HG03342 (cell line): ENCODE measurements around the gene DDX54.

Source experiments
- ATAC-seq: cut with Tn5 transposase; IDR thresholded peaks from one replicate; pipeline ENCODE4 v1.9.1; 2021; ENCODE audit warnings: mild to moderate bottlenecking, moderate library complexity; ENCODE audit not compliant: unreplicated experiment

DDX54 gene, protein sequence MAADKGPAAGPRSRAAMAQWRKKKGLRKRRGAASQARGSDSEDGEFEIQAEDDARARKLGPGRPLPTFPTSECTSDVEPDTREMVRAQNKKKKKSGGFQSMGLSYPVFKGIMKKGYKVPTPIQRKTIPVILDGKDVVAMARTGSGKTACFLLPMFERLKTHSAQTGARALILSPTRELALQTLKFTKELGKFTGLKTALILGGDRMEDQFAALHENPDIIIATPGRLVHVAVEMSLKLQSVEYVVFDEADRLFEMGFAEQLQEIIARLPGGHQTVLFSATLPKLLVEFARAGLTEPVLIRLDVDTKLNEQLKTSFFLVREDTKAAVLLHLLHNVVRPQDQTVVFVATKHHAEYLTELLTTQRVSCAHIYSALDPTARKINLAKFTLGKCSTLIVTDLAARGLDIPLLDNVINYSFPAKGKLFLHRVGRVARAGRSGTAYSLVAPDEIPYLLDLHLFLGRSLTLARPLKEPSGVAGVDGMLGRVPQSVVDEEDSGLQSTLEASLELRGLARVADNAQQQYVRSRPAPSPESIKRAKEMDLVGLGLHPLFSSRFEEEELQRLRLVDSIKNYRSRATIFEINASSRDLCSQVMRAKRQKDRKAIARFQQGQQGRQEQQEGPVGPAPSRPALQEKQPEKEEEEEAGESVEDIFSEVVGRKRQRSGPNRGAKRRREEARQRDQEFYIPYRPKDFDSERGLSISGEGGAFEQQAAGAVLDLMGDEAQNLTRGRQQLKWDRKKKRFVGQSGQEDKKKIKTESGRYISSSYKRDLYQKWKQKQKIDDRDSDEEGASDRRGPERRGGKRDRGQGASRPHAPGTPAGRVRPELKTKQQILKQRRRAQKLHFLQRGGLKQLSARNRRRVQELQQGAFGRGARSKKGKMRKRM

DNA sequence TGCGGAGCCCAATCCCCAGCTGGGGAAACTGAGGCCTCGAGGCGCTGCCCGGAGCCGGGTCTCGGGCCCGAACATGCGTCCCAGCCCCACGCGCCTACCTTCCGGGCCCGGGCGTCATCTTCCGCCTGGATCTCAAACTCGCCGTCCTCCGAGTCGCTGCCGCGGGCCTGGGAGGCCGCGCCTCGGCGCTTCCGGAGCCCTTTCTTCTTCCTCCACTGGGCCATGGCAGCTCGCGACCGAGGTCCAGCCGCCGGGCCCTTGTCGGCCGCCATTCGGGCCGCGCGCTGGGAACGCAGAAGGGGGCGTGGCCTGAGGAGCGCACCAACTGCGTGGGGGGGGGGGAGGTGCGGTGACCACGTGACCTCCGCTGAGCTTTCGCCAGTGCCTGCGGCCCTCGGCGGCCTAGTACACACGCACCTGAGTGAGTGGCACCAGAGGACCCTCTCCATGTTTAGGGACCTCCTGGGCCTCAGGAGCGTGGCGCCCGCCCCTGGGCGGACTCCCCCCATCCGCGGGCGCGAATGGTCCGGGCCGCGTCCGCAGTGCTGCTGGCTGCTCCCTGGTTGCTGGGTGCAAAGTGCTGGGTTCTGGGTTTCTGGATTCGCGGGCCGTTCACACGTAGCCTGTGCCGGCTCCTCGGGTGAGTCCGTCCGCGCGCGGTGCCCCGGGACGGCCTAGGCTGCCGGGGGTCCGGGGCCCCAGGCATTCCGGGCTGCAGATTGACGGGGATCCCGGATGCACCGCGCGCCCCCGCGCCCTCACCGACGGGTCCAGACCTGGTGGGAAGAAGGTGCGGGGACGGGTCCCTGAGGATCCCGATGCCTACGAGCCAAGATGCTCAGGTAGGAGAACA, at the start of gene DDX54, which contains the start of gene RITA1:
DDX54 (minus strand) TSS at position 299 of the 853 bp plus-strand sequence; CDS start at position 272, 27 bp downstream.
RITA1 (plus strand) TSS at position 542 of the 853 bp plus-strand sequence. CDS start 1,026 bp downstream, outside the sequence.
- ATAC-seq: peak; percentile 37

GRCh38 chr12:113234483-113234882, 49.2 kb upstream of the DDX54 start:
- ATAC-seq: no peak

- no peak for ATAC-seq
These were observed 48.7 kb upstream of the DDX54 start for GRCh38 chr12:113233967-113234366.

- ATAC-seq: peak; percentile 65
These were observed 47.7 kb upstream of the DDX54 start for GRCh38 chr12:113232840-113233585.

DNA sequence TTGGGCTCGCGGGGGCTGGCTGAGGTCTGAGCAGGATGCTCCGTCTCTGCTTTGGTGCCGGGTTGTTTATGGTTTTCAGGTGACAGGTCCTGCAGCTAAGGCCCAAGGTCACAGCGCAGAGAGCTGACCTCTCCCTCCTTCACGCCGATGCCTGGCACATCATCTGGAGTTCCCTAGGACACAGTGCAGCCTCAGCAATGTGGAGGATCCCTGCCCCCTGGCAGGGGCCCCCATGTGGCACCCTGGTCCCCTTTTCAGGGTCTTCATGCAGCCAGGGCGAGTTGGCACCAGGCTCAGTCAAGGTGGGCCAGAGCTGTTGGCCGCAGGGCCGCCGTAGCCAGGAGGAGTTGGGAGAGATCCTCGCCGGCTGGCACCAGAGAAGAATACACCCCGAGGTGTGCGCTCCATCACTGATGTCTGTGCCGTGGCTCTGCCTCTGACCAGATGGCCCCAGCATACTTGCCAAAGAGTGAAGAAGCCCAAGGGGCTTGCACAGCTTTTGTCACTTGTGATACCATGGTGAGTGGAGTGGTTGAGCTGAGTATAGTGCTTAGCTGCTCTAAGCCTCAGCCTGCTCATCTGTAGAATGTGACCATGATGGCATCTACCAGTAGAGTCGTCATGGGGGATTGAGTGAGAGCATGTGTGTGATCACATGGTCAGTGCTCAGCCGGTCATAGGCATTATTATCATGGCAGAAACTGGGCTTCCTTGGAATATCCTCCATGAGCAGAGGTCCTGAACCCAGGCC, 47.0 kb upstream of the DDX54 start:
- no peak for ATAC-seq

DNA sequence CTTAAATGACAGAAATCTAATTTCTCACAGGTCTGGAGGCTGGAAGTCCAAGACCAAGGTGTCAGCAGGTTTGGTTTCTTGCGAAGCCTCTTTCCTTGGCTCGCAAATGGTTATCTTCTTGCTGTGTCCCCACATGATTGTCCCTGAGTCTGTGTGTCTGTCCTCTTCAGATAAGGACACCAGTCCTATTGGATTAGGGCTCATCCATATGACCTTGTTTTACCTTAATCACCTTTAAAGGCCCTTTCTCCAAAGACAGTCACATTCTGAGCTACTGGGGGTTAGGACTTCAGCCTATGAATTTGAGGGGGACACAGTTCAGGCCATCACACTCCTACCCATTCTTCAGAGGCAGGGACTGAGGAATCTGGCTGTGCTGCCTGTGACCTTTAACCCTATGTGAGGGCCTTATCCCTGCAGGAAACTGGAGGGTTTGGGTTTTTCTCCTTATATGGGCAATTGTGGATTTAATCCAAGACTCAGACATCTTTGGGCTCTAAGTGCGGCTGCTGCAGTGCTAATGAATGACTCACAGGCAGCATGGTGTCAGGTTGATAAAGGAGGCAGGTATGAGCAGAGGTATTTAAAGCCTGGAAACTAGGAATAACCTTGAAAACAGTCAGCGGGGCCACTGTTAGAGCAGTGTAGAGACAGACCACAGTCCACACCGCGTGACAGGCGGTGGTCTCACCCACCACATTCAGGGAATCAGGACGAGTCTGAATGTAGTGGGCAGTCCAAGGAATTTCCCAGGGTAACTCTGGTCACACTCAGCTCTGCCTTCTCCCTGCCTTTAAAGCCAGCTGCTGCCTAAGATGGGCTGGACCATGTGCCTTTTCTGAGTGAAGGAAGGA, 46.2 kb upstream of the DDX54 start:
- ATAC-seq: no peak

- ATAC-seq: peak; percentile 23
These were observed 45.3 kb upstream of the DDX54 start for GRCh38 chr12:113230315-113231234.

DNA sequence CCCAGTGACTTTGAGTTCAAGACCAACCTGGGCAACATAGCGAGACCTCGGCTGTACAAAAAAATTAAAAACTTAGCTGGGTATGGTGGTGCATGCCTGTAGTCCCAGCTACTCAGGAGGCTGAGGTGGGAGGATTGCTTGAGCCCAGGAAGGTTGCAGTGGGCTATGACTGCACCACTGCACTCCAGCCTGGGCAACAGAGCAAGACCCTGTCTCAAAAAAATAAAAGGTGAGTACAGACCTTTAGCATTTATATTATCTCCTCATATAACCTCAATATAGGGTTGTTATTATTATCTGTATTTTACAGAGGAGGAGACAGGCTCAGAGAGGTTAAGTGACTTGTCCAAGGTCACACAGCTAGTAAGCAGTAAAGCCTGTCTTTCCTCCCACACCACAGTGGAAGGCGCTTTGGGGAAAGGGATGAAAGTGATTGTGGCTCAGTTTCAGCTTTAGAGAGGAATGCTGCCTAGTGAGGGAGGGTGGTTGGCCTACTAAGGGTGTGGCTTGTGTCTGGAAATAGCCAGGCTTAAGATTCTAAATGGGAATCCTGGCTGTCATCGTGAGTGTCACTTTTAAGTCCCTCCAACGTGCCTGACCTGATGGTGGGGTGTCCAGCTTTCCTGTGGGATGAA, 43.2 kb upstream of the DDX54 start:
- no peak for ATAC-seq

GRCh38 chr12:113227686-113228391, 42.6 kb upstream of the DDX54 start:
- no peak for ATAC-seq

DNA sequence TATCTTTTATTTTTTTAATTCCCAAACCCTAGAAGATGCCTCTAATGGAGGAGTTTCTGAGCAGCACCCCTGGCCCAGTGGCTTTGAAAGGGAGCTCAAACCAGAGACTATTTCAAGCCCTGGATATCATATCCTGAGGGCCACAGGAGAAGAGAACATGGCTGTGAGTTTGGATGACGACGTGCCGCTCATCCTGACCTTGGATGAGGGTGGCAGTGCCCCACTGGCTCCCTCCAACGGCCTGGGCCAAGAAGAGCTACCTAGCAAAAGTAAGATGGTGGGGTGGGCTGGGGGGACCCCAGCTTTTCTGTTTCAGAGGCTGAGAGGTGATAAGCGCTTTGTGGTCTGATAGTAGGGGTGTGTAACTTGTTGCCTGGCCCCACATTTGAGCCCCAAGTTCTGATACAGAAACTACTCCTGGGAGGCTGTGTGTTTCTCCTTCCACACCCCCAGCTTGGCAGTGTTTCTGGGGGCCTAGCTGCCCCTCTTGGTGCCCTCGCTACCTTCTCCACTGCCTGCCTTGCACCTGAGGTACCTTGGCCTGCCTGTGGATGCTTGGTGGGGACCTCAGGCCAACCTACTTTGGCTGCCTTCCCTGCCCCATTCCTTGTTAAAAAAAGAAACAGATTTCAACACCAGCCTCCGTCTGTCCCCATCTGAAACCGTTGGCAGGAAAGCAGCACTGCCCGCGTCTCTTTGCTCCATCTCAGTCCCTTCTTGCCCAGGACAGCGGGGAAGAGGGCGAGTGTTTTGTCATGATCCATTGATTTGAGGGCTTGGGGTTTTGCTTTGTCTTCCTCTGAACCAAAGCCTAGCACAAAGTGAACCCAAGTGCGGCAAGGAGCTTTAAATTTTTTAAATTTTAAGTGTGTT, 41.7 kb upstream of the DDX54 start:
- no peak for ATAC-seq

- ATAC-seq: no peak
These were observed 39.7 kb upstream of the DDX54 start for GRCh38 chr12:113224955-113225354.

DNA sequence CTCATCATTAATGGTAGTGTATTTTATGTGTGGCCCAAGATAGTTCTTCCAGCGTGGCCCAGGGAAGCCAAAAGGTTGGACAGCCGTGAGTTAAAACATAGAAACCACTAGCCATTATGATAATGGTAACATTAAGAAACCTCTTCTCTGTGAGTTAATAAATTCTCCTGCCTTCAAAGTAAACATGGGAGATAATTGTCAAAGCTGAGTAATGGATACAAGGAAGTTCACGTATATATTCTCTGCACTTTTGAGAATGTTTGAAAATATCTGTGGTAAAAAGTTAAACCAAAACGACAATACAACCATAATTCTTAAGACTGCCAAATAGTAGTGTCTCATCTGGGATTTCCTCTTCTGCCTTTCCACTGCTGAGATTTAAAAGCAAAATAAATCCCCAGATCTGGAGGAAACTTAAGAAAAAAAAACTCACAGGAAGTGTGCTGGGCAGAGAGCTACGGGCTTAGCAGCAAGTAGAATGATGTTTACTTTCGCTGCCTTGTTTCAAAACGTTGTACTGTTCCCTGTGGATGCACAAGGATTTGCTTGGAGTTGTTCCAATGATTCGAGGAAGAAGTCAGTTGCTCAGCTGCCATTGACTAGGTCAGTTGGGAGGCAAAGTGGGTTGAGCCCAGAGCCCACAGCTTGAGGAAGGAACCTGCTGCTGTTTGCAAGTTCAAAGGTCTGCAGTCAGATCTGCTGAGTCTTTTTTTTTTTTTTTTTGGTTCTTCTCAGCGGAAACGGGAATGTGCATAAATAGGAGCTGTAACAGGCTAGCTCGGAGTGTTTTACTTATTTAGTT, 37.7 kb upstream of the DDX54 start:
- ATAC-seq: no peak

DNA sequence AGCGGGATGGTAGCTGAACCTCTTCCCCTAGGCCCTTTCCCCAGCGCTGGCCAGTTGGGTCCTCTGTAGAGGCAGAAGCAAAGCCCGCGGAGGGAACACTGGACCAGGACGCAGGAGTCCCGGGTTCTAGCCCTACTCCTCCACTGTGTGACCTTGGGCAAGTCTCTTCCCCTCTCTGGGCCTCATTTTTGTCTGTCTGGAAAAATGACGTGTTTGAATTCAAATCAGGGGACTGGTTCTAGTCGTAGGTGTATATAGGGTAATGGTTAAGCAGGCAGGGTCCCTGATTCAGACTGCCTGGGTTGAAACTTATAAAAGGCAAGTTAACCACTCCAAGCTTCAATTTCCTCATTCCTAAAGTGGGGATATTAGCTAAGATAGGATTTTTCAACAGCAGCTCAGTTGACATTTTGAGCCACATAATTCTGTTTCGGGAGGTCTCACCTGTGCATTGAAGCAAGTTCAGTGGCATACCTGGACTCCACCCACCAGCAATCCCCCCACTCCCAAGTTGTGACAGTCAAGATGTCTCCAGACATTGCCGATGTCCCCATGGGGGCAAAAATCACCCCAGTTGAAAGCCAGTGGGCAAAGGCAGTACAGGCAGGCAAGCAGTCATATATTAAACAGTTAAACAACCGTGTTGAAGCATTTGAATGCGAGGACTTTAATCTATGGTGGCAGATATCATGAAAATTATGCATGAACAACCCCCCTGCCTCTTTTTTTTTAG, 36.9 kb upstream of the DDX54 start:
- ATAC-seq: no peak
